GM06990 (cell line): ENCODE measurements around the gene SEMA6A.

Experiments
- DNase-seq: peaks from one replicate; pipeline ENCODE4 v3.0.0-alpha.2; 2011; ENCODE audit not compliant: insufficient read length; ENCODE audit errors: extremely low read depth
- H3K27me3 ChIP-seq: replicated peaks from 2 replicates; pipeline ENCODE4 v1.6.0; 2011; ENCODE audit warnings: low read length; ENCODE audit not compliant: control insufficient read depth, insufficient read depth
- H3K36me3 ChIP-seq: 2 replicates; pipeline ENCODE4 v1.5.1; 2011; ENCODE audit warnings: low read length; ENCODE audit not compliant: control insufficient read depth, insufficient read depth
- H3K4me3 ChIP-seq: replicated peaks from 2 replicates; pipeline ENCODE4 v1.5.1; 2011; ENCODE audit warnings: low read depth, mild to moderate bottlenecking, control low read depth, low read length
- CTCF ChIP-seq: IDR thresholded peaks from 2 replicates; pipeline ENCODE4 v1.5.1; 2011; ENCODE audit warnings: low read length, control low read depth, mild to moderate bottlenecking, inconsistent platforms; ENCODE audit not compliant: insufficient read depth, poor library complexity, severe bottlenecking

Gene SEMA6A

GRCh38 chr5:116574367-116575325 lies at the start of gene SEMA6A:
Gene SEMA6A (minus strand): TSS chr5:116574823. CDS start chr5:116504944, 69,879 bp downstream.
- Histone ChIP-seq H3K4me3 (peak within 1 kb of the TSS; percentile 59), H3K36me3 (no peaks in the 10 kb centered on the region), H3K27me3 (peaks cover 10% of the 10 kb centered on the region)
- DNase-seq = peak; percentile 92
- no peak for TF ChIP-seq CTCF

- no peak overlapping the region for H3K4me3 ChIP-seq
- H3K36me3 ChIP-seq = no peaks in the 10 kb centered on the region
- TF ChIP-seq CTCF = no peak
- no peaks in the 10 kb centered on the region for H3K27me3 ChIP-seq
- no peak for DNase-seq
Observed at GRCh38 chr5:116622375-116623050, 47.9 kb upstream of the SEMA6A start.

- Histone ChIP-seq H3K36me3 (no peaks in the 10 kb centered on the region), H3K4me3 (no peak overlapping the region), H3K27me3 (no peaks in the 10 kb centered on the region)
- DNase-seq = no peak
- TF ChIP-seq CTCF = no peak
Observed at GRCh38 chr5:116621599-116621998, 47.0 kb upstream of the SEMA6A start.

GRCh38 chr5:116616876-116617275 lies 42.3 kb upstream of the SEMA6A start:
- Histone ChIP-seq H3K4me3 (no peak overlapping the region), H3K36me3 (no peaks in the 10 kb centered on the region), H3K27me3 (no peaks in the 10 kb centered on the region)
- TF ChIP-seq CTCF = no peak
- no peak for DNase-seq

DNA sequence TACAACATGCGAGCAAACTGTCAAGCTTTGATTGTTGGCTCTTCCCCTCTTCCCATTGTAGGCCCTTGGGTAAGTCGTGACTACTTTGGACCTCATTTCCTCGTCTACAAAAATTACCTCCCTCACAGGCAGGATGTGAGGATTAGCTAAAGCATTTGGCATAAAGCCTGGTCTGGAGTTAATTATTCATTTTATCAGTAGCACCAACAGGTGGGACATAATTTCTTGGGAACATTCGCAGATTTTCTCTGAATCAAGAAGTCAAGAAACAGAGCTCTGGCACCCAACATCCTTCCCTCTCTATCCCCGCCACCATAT lies 39.9 kb upstream of the SEMA6A start:
- Histone ChIP-seq H3K27me3 (no peaks in the 10 kb centered on the region), H3K4me3 (no peak overlapping the region), H3K36me3 (no peaks in the 10 kb centered on the region)
- DNase-seq = no peak
- no peak for TF ChIP-seq CTCF
